ENCODE measurements around the gene TUT7. TPM values are rescaled to one million over a fixed set of nuclear protein-coding genes. Genes with fewer than 3 reads are reported as not detected.

Gene TUT7
- total RNA-seq, 4 donors from 2014 or later: 36.4 to 65.1 (median 57.4) TPM

GRCh38 chr9:86318187-86318586, 36.0 kb downstream of the TUT7 start:
- TF ChIP-seq CTCF (IDR thresholded peaks at IDR 0.05; ENCODE audit: low read depth): no peak

GRCh38 chr9:86315078-86315477, 39.1 kb downstream of the TUT7 start:
- no peak for TF ChIP-seq CTCF (IDR thresholded peaks at IDR 0.05; ENCODE audit: low read depth)

- TF ChIP-seq CTCF (IDR thresholded peaks at IDR 0.05; ENCODE audit: low read depth): no peak
Observed at GRCh38 chr9:86308687-86309086, 45.5 kb downstream of the TUT7 start.

- TF ChIP-seq CTCF (IDR thresholded peaks at IDR 0.05; ENCODE audit: low read depth): no peak
Observed at GRCh38 chr9:86304236-86304730, 49.9 kb downstream of the TUT7 start.

GRCh38 chr9:86303316-86303975, 50.8 kb downstream of the TUT7 start:
- TF ChIP-seq CTCF (IDR thresholded peaks at IDR 0.05; ENCODE audit: low read depth): no peak

- TF ChIP-seq CTCF (IDR thresholded peaks at IDR 0.05; ENCODE audit: low read depth): no peak
Observed at GRCh38 chr9:86301686-86302085, 52.5 kb downstream of the TUT7 start.

- TF ChIP-seq CTCF (IDR thresholded peaks at IDR 0.05; ENCODE audit: low read depth): no peak
Observed at GRCh38 chr9:86300701-86301100, 53.5 kb downstream of the TUT7 start.
